Hematopoietic multipotent progenitor cell treated with erythropoietin and hydrocortisone succinate and interleukin-3 and kit ligand, for 4 days (in vitro differentiated cells): ENCODE measurements around the gene XPNPEP1.

Experiments
- DNase-seq: peaks from one replicate; pipeline ENCODE4 v3.0.0-alpha.2; 2015

XPNPEP1 gene

DNA sequence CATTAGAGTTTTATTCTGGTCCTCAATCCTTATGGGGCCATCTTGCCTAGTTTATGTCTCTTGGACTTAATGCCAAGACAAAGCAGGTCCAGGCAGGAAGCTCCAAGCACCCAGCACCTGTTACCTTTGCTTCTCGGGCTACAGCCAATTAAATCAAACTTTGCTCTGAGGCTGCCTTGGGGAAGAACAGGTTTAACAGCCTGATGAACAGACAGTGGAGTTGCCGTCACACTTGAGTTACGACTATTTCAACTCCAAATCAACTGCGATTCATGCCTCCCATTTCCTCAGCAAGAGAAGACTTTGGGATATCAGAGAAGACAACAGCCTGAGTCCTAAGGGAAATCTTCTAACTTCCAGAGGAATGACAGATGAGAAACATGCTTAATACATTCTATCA, 62.2 kb downstream of the XPNPEP1 start:
- DNase-seq, result no peak

DNA sequence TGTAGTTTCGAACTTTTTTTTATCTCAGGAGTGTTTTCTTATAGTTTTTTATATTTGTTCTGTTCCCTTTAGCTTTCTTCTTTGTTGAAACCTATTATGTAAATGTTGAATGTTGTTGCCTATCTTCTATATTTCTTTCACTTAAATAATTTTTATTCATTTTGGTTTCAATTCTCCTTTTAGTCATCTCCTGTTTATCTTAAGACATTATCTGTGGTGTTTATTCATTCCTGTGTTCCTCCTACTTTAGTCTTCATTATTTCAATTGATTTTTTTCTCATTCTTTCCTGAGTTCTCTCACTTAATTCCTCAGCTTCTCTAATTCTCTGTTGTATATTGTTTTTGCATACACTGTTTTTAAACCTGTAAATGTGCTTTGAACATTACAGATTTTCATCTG, 64.1 kb downstream of the XPNPEP1 start:
- no peak for DNase-seq

DNA sequence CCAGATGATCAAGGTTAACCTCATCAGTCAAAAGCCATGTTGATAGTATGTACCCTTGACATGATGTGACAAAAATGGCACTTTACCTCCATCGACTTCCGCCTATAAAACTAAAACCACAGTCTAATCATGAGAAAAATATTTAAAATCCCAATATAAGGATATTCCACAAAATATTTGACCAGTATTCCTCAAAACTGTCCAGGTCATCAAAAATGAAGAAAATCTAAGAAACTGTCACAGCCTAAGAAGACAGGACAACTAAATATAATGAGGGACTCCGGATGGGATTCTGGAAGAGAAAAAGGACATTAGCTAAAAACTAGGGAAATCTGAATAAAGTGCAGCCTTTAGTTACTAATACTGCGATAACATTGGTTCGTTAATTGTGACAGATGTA, 67.6 kb downstream of the XPNPEP1 start:
- DNase-seq, result no peak

DNA sequence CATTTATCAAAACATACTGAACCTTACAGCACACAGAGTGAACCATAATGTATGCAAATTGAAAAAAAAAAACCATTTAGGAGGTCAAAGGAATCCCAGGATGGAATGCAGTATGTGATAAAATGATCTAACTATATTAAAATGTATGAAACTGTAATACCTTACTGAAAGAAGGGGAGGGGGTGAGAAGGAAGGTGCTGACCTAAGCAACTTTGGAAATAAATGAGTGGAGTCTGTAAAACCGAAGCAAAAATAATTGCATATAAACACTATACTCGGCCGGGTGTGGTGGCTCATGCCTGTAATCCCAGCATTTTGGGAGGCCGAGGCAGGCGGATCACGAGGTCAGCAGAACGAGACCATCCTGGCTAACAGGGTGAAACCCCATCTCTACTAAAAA, 69.4 kb downstream of the XPNPEP1 start:
- no peak for DNase-seq

DNA sequence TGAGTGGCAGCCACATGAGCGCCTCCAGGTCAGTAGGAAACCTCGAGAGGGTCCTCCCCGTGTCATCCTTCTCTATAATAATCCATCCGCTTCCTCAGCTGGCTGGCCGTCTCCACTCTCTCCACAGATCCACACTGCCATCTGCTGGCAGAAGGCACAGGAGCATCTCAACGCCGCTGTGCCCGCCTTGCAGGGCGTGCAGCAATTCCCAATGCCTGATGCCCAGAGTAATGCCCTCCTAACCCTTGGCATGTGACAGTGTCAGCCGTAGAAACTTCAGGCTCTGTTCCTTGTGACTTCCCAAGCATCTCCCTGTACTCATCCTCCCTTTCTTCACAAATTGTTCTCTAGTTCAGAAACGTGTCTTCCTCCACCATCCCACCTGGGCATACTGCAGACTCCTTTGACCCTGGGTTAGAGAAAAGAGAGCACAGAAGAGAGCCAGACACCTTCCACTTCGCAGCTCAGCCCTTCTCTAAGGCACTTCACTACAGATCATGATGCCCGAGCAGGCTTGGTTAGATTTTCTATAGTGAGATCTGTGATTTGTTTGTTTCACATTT, 70.8 kb downstream of the XPNPEP1 start:
- DNase-seq, result peak; percentile 86

DNA sequence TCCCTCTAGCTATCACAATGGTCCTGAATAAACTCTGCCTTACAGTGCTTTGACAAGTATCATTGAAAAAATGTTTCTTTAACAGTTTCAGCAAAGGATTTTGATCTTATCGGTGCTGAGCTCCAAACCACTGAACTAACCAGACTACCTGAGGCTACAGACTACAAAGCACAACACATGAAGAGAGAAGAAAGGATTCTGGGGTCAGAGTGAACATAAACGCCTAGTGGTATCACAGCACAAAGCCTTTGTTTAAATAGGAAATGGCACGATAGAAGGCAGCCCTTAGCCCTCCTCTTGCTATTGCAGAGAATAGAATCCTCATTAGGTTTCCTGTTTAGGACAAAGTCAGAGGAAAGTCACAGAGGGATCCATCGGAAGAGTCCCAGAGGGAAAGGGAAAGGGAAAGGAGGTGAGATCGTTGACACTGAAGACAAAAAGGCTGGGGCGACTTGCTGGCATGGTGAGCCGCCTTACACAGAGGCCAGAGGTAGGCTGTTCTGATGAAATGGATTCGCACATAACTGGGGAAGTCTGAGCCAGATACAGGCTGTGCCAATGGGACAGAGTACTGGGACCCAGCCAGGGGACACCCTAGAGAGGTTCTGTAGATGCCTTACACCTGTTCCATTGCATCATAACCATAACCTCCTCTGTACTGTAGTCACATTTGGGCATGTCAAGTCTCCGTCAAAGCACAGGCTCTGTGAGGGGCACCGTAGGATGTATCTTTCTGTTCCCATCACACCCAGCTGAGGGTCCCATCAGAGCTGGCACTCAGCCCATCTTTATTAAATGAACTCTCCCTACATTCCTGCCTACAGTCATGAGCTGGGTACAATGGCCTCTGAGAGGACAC, 71.5 kb downstream of the XPNPEP1 start:
- no peak for DNase-seq

DNA sequence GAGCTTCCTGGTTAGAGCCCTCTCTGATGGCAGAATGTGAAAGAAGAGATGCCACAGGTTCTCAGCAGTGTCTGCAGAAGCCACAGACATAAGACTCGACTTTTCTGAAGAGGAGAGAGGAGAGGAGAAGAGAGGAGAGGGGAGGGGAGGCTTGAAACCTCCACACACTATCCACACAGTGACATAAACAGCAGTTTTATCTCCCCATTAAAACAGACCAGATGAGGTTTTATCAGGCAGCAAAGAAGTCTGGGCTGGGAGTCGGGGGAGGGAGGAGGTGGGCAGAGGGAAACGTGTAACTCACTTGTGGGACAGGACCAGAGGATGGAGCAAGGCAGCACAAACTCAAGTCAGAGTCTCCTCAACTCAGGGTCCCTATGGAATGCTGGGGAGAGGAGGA, 76.5 kb downstream of the XPNPEP1 start:
- DNase-seq, result peak; percentile 53

DNA sequence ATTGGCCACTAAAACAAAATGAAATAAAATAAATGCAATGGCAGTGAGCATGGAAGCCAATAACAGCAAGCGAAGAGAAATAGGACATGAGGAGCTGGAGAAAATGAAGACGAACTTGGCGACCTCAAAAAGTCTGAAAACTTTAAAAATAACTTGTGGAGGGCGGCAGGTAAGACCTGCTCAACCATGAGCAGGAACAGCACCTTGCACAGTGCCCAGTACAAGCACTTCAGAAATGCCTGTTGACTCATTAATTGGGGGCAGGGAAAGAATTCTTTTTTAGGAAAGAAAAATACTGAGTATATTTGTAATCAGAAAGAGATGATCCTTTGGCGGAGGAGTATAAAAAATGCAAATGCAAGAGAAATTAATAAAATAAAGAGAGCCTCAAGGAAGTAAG, 78.0 kb downstream of the XPNPEP1 start:
- DNase-seq, result no peak

DNA sequence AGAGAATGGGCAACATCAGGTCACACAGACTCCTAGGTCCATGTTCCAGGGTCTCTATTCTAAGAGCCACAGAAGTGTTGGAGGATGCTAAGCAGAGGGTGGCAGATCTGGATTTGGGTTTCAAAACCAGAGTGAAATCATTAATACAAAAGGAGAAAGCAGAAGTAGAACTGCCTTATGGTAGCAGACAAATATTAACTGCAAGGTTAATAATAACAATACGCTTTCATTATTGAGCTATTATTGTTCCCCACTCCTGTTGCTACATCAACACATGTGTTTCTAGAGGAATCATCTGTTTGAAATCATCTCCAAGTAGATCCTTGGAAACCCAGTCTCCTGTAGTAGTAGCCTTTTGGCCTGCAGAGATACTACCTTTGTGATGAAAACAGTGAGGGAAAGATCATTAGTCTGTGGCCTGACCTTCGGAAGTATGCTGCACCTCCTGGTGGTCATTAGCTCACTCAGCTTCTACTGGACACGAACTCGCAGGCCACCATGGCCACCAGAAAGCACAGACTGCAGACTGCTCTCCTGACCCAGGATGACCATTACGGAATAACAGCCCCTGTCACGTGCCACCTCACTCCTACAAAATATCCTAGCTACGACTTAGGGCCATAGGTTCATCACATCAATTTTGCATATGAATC, 84.6 kb downstream of the XPNPEP1 start:
- DNase-seq, result no peak

DNA sequence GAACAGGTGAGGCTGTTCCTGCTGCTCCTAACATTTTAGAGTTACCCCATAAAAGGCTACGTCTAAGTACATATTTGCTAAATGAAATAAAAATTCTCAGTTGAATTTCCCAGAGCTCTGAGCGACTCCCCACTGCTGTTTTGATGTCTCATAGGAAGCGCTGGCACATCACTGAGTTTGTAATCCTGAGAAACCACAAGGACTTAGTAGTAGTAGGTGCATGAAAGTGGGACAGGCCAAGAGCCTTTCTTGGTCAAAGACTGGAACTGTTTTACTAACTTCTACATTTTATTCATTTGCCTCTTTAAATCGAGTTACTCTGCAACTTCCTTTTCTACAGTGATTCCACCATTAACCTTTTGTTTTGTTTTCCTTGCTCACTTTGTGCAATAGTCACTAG, 85.9 kb downstream of the XPNPEP1 start:
- no peak for DNase-seq

DNA sequence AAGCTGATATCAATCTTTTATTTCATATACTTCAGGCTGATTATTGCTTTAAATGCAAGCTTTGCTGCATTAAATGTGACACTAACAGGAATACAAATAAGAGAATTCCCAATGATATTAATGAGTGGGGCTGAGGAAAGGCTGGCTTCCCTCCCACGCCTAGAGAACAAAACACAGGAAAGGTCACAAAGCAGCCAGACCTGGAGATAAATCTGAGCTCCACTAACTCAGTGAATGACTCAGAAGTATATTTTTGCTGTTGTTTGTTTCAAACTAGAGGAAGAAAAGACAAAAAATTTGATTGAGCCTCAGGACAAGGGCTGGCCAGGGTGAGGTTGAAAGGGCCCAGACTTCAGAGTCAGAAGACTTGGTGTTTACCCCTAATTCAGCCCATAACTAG, 88.1 kb downstream of the XPNPEP1 start:
- no peak for DNase-seq

DNA sequence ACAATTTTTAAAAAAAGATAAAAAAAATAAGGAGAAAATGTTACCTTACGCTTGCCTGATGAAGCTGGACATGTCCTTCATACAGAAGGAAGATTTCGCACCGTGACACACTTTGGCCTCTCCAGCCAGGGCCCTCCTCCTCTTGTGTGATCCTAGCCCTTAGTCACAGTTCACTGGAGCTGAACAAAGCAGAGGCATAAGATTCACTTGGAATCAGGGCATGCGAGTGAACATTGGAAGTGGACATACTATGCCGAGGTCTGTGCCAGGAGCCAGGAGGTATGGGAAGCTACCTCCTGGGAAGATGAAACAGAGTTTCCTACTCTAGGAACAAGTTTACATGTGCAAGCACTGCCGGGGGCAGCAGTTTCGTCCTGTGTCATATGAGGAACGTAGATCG, 91.5 kb downstream of the XPNPEP1 start:
- DNase-seq, result no peak

DNA sequence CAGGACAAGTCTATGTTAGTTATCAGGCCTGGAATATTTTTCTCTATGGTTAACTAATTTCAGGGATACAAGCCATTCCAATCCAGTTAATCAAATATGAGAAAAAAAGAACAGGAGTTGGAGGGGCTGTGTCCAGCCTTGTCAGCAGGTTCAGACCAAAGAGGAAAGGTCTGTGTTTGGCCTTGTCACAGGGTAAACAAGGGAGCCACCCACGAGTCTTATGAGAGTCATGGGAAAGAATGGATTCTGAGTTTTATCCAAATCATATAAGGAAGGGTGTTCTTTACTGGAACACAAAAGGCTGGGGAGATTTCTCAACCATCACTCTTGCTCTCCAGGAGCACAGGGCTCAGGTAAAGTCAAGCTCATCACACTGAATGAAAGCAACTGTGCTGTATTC, 99.1 kb downstream of the XPNPEP1 start:
- no peak for DNase-seq

DNA sequence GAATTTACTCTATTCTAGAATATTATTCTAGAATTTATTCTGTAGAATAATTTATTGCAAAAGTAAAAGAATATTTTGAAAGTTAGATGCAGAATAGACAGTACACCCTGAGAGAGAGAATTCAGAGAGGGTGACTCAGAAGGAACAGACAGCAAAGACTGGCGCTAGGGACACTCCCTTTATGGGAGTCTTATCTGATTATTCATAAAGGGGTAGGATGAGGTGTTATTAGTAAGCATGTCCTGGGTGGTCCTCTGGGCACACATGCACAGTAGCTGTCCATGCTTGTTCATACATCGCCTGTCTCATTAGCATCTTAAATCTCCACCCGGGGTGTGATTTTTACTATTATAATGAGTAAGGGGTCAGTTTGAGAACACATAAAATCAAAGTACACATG, 100.1 kb downstream of the XPNPEP1 start:
- DNase-seq, result no peak

DNA sequence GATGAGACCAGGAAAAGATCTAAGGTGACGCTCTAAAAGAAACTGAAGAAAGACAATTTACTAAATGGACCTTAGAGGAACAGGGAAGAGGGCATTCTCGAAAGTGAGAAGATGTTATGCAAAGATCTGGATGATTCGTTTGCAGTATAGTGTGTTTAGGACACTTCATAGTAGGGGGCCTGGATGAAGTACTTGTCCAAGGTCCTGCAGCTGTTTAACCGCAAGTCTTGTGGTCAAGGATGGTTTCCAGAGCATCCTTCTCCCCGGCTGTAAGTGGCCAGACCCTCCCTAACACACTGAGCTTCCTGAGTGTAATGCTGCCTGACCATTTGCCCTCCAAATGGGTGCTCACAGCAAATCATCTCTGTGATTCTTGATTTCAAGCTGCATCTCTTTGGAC, 101.6 kb downstream of the XPNPEP1 start:
- DNase-seq, result no peak

DNA sequence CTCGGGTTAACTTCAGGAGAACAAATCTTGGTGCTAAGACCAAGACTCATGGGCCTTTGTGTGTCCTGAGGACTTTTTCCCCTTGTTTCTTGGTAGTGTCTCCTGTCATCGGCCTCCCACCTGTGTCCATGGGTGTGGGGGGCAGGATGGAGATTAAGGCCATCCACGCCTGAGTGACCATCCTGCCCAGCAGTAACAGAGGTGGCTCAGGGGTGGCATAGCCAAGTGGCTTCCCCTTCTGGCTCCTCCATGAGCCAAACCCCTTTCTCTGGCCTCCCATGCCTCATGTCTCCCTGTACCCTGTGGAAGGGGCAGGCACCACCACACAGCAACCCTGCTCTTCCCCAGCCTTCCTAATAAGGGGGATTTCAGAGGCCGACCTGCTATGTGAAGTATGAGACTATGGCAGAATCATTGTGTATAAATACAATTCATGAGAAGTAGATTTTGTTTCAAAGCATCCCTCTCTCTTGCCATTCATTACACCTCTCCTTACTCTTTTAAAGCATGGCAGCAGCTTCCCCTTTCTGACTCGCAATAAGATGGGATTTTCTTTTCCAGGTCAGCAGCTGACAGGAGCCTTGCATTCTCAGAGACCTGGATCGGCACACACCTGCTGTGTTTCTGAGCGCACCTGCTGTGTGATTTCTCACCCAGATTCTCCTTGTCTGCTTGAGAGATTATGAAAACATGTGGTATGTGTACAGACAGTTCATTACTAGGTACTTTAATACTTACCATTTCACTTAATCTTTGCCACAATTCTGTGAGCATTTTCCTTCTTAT, 102.5 kb downstream of the XPNPEP1 start:
- DNase-seq, result no peak

DNA sequence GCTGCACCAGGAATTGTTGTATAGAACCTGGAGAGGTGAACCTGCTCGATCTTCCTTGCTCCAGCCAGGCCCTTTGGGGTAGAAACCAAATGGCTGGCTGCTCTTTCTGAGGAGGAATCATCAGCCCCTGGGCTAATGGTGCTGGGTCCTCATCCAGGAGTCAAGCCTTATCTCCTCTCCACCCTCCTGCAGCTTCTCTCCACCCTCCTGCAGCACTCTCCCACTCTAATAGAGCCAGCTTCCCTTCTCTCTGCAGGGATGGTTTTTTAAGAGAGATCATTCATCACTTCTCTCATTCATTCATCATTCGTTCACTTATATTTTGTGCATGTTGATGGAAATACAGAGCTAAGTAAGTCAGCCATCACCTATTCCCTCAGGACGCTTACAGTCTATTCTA, 103.5 kb downstream of the XPNPEP1 start:
- no peak for DNase-seq
